ENCODE measurements around the gene TM9SF3. TPM values are rescaled to one million over a fixed set of nuclear protein-coding genes. Genes with fewer than 3 reads are reported as not detected.

TM9SF3 gene
- total and polyA plus RNA-seq, 2 donors (not counting 1 experiment from before 2014, with no cell fraction given): 103 to 107 TPM

DNA sequence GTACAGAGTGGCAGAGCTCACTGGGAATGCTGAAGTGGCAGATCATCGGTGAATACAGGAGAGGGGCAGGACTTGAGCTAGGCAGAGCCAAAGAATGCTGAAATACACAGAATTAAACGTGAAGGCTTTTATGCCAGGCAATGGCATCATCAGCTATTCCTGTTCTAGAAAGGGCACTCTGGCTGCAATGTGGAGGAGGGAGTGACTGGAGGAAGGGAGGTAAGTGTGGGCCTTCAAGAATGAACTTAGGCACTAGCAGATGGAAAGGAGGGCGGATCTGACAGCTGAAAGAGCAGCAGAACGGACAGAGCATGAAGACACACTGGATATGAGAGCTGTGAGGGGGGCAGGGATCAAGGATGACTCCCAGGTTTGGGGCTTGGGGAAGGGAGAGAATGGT, 12.0 kb upstream of the TM9SF3 start:
- no peaks in the 10 kb centered on the region for H3K9me3 ChIP-seq (ENCODE audit: control insufficient read depth, insufficient read depth, low read depth, low read length)
- H3K9ac ChIP-seq (ENCODE audit: insufficient read depth, low read length): no peak overlapping the region
- no peak for DNase-seq (ENCODE audit: low read depth in 2 of 2)
- H3K27me3 ChIP-seq (ENCODE audit: control insufficient read depth, insufficient read depth, low read length): no peaks in the 10 kb centered on the region
- no peak overlapping the region for H3K4me3 ChIP-seq (replicated peaks in 1 of 4; ENCODE audit: control extremely low read depth in 1 of 4, insufficient read depth in 1 of 4, low read depth in 3 of 4, low read length in 4 of 4)
- H3K36me3 ChIP-seq (ENCODE audit: control insufficient read depth, insufficient read depth, low read length): no peaks in the 10 kb centered on the region
- no peaks in the 10 kb centered on the region for H4K20me1 ChIP-seq (ENCODE audit: control insufficient read depth, extremely low read depth, insufficient read depth, low read length)
- no peaks in the 10 kb centered on the region for H3K4me1 ChIP-seq (ENCODE audit: control insufficient read depth, extremely low read depth, insufficient read depth, low read length)
- no peak overlapping the region for H3K4me2 ChIP-seq (ENCODE audit: extremely low read depth, insufficient read depth, low read length)
- H2AFZ ChIP-seq (ENCODE audit: low read length): no peak overlapping the region
- TF ChIP-seq, protein P1, sequence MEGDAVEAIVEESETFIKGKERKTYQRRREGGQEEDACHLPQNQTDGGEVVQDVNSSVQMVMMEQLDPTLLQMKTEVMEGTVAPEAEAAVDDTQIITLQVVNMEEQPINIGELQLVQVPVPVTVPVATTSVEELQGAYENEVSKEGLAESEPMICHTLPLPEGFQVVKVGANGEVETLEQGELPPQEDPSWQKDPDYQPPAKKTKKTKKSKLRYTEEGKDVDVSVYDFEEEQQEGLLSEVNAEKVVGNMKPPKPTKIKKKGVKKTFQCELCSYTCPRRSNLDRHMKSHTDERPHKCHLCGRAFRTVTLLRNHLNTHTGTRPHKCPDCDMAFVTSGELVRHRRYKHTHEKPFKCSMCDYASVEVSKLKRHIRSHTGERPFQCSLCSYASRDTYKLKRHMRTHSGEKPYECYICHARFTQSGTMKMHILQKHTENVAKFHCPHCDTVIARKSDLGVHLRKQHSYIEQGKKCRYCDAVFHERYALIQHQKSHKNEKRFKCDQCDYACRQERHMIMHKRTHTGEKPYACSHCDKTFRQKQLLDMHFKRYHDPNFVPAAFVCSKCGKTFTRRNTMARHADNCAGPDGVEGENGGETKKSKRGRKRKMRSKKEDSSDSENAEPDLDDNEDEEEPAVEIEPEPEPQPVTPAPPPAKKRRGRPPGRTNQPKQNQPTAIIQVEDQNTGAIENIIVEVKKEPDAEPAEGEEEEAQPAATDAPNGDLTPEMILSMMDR (conservative IDR thresholded peaks at IDR 0.05 in 1 of 2, IDR thresholded peaks at IDR 0.05 in 1 of 2; ENCODE audit: low read depth in 1 of 2, low read length in 2 of 2): no peak
- TF ChIP-seq EZH2 (IDR thresholded peaks at IDR 0.05; ENCODE audit: low read length, missing control alignments): no peak
- no peak overlapping the region for H3K27ac ChIP-seq (ENCODE audit: insufficient read depth, low read length)
- no peaks in the 10 kb centered on the region for H3K79me2 ChIP-seq (ENCODE audit: control insufficient read depth, insufficient read depth, low read length)

DNA sequence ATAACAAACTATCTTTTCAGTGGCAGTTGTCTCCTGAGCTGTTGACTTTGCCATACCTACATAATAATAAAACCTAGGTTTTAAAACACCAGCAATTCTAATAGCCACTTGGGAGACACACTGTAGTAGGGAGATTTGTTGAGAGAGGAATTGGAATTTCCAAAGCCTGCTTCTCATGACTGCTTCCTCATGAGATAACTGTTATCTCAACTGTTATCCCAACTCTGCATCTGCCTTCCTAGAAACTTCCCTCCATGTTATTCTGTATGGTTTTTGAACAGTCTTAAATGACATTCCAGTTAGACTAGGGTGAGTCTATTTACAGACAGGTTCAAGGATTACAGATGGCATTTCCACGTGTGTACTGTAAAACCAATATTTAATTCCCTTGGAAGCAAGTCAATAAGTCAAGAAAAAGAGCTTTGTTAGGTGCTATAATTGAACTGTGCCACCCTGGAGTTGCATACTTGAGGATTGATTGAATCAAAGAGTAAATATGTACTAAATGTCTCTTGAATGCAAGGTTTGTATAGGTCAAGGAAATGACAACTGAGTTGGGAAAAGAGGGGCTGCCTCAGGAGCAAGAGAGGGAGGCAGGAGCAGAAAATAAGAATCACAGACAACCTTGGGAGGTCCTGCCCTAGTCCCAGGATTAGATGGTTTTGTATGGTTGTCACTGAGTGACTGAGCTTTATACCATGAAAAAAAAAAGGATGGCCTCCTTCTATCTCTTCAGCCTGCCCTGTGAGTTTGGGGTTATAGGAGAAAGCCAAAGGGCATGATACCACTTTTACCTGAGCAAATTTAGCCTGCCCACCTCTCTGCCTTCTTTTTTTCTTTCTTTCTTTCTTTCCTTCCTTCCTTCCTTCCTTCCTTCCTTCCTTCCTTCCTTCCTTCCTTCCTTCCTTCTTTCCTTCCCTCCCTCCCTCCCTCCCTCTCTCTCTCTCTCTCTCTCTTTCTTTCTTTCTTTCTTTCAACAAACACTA, 9.9 kb upstream of the TM9SF3 start:
- no peak for DNase-seq (ENCODE audit: low read depth in 2 of 2)
- Histone ChIP-seq H3K27ac (ENCODE audit: insufficient read depth, low read length) (no peak overlapping the region), H3K79me2 (ENCODE audit: control insufficient read depth, insufficient read depth, low read length) (no peaks in the 10 kb centered on the region), H3K9me3 (ENCODE audit: control insufficient read depth, insufficient read depth, low read depth, low read length) (no peaks in the 10 kb centered on the region), H4K20me1 (ENCODE audit: control insufficient read depth, extremely low read depth, insufficient read depth, low read length) (no peaks in the 10 kb centered on the region), H3K36me3 (ENCODE audit: control insufficient read depth, insufficient read depth, low read length) (no peaks in the 10 kb centered on the region), H3K4me1 (ENCODE audit: control insufficient read depth, extremely low read depth, insufficient read depth, low read length) (no peaks in the 10 kb centered on the region), H3K9ac (ENCODE audit: insufficient read depth, low read length) (no peak overlapping the region), H3K4me2 (ENCODE audit: extremely low read depth, insufficient read depth, low read length) (no peak overlapping the region), H2AFZ (ENCODE audit: low read length) (no peak overlapping the region), H3K4me3 (replicated peaks in 1 of 4; ENCODE audit: control extremely low read depth in 1 of 4, insufficient read depth in 1 of 4, low read depth in 3 of 4, low read length in 4 of 4) (no peak overlapping the region), H3K27me3 (ENCODE audit: control insufficient read depth, insufficient read depth, low read length) (no peaks in the 10 kb centered on the region)
- TF ChIP-seq EZH2 (IDR thresholded peaks at IDR 0.05; ENCODE audit: low read length, missing control alignments): no peak
- TF ChIP-seq, protein P1 (conservative IDR thresholded peaks at IDR 0.05 in 1 of 2, IDR thresholded peaks at IDR 0.05 in 1 of 2; ENCODE audit: low read depth in 1 of 2, low read length in 2 of 2): no peak

DNA sequence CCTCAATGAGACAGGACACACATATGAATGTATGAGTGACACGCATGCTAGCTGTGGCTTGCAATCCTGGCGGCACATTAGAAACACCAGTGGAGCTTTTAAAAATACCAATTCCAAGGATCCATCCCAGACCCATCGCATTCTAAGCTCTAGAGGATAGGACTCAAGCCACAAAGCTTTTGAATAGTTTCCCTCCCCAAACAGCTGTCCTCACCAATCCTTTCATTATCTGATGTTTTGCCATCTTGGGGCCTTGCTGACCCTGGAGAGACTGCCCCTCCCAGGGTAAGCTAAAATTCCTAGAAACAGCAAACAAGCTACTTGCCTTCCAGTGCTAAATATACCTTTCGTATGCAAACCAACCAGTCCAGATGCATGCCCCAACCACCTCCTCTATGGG, 8.9 kb upstream of the TM9SF3 start:
- Histone ChIP-seq H3K4me3 (replicated peaks in 1 of 4; ENCODE audit: control extremely low read depth in 1 of 4, insufficient read depth in 1 of 4, low read depth in 3 of 4, low read length in 4 of 4) (no peak overlapping the region), H3K4me1 (ENCODE audit: control insufficient read depth, extremely low read depth, insufficient read depth, low read length) (no peaks in the 10 kb centered on the region), H4K20me1 (ENCODE audit: control insufficient read depth, extremely low read depth, insufficient read depth, low read length) (no peaks in the 10 kb centered on the region), H3K27me3 (ENCODE audit: control insufficient read depth, insufficient read depth, low read length) (no peaks in the 10 kb centered on the region), H3K79me2 (ENCODE audit: control insufficient read depth, insufficient read depth, low read length) (no peaks in the 10 kb centered on the region), H2AFZ (ENCODE audit: low read length) (no peak overlapping the region), H3K27ac (ENCODE audit: insufficient read depth, low read length) (no peak overlapping the region), H3K9me3 (ENCODE audit: control insufficient read depth, insufficient read depth, low read depth, low read length) (no peaks in the 10 kb centered on the region), H3K36me3 (ENCODE audit: control insufficient read depth, insufficient read depth, low read length) (no peaks in the 10 kb centered on the region), H3K4me2 (ENCODE audit: extremely low read depth, insufficient read depth, low read length) (no peak overlapping the region), H3K9ac (ENCODE audit: insufficient read depth, low read length) (no peak overlapping the region)
- no peak for DNase-seq (ENCODE audit: low read depth in 2 of 2)
- TF ChIP-seq EZH2 (IDR thresholded peaks at IDR 0.05; ENCODE audit: low read length, missing control alignments): no peak
- TF ChIP-seq, protein P1 (conservative IDR thresholded peaks at IDR 0.05 in 1 of 2, IDR thresholded peaks at IDR 0.05 in 1 of 2; ENCODE audit: low read depth in 1 of 2, low read length in 2 of 2): no peak
